ENCODE data around the gene SMAD7. TPM values are rescaled to one million over a fixed set of nuclear protein-coding genes. Genes with fewer than 3 reads are reported as not detected.

Gene SMAD7
- polyA plus RNA-seq, 1 donor, result 7.4 TPM

DNA sequence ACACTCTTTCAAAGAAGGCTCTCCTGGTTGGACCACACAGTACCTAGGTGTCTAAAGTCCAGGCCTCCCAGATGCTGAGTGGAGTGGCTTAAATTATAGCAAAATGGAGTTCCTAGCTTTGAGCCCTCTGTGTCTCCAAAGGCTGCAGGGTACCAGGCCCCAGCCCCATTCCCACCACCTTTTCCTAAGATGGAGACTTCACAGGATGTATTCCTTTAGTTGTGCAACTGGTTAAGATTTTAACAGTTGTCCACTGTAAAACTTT lies 4.9 kb downstream of the SMAD7 start:
- no peak for DNase-seq (ENCODE audit: low read depth)

- no peak for DNase-seq (ENCODE audit: low read depth)
These were observed 6.1 kb downstream of the SMAD7 start for GRCh38 chr18:48944634-48945033.

DNA sequence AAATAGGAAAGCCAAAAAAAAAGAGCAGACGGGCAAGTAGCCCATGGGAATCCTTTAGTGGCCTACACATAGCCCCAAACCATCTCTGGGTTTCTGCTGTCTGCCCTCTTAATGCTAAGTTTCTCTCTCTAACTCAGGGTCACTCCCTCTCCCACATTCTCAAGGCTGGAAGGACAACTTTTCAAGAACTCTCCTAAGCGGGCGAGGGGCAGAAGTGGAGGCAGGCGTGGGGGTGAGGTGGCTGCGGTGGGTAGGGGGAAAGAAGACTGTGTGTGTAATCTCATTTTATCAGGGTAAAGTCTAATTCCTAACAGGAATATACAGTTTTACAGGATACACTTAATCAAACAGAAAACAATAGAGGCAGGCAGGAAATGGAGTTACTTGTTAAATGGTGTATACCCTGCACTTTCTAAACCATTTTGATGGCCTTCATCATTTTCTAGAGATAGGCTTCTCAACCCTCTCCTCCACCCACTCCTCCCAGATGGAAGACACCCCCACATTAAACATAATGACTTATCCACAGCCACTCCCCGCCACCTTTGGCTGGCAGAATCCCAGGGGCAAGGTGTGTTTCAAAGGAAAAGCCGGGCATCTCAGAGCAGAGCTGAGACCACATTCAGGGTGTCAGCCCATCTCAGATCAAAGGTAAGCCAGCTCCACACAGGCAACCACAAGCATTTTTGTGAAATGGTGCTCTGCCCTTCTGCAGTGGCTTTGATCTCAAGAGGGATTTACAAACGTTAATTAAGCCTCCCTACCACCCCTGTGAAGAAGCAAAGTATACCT lies 6.8 kb downstream of the SMAD7 start:
- no peak for DNase-seq (ENCODE audit: low read depth)

- DNase-seq (ENCODE audit: low read depth), result no peak
These were observed 7.4 kb downstream of the SMAD7 start for GRCh38 chr18:48943333-48943732.

DNA sequence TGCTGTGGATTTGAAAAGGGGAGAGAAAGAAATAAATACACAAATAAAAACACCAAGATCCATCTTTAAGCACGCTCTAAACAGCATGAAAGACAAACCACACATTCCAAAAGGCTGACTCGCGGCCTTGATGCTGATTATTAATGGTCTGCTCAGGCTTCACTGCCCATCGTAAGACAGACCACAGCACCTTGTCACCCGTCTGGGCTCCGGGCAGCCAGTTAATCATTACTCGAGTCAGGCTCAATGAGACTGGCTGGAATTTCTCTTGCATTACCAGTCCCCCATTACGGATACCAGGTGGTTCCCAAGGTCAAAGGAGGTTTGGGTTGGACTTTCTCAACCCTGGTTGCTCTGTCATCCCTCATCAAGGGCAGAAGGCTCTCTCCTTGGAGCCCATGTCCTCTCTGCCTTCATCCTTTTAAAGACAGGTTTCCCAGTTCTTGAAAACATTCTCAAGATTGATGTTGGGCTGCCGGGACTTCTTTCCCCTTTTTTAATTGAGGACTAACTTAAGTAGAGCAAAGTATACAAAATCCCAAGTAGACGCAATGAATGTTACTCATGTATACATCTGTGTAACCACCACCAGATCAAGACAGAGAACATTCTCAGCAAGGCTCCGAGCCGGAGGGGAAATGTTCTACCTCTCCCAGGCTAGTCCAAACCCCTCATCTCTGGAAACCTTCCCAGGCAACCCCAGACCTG lies 8.1 kb downstream of the SMAD7 start:
- DNase-seq (ENCODE audit: low read depth), result no peak

DNA sequence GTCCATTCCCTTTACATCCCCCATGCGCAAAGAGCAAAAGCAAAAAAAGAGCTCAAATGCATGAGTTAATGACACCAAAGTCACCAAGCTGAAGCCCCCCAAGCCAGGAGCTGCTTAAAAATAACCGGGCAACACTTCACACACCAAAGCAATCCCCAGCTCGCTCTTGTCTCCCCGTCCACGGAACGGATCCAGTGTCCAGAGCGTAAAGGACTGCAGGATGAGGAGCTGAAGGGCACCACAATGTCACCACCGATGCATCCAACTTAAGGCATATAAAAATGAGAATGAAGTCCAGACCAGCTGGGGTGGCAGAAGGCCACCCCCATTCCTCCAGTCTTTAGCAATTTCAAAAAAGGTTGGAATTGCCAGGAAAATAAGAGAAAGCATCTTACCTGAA lies 8.7 kb downstream of the SMAD7 start:
- DNase-seq (ENCODE audit: low read depth), result no peak

DNA sequence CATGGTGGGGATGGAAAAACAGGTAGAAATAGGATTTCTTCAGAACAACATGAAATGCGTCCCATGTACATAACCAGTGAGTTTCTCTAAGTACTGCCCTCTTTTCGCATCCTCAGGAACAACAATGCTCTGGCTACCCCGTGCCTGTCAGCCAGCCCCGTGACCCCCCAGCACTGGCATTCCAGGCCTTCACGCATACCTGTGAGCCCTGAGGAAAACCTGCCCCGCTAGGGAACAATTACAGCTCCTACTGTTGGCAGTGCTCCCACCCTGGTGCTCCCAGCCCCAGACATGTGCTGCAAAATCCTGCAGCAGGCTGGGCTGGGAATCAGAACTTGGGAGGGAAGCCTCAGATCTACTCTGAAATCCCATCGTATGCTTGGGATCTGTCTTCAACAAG lies 9.1 kb downstream of the SMAD7 start:
- no peak for DNase-seq (ENCODE audit: low read depth)

GRCh38 chr18:48940854-48941611 lies 9.7 kb downstream of the SMAD7 start:
- no peak for DNase-seq (ENCODE audit: low read depth)

- DNase-seq (ENCODE audit: low read depth), result no peak
These were observed 11.3 kb downstream of the SMAD7 start for GRCh38 chr18:48939205-48940097.

DNA sequence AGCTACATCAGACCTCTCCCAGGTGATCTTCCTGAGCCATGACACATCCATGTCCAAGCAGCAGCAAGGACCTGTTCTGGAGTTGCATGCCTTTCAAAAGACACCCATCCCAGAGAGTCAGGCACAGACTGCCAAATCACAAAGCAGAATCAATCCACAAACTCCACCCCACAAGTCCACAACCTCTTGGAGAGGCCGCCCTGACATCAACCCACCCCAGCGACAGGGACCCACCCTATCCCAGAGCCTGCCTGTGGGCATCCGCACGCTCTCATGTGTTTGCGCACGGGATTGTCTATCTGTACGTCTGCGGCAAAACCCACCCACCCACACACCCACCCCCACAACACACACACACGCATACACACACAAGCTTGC lies 11.9 kb downstream of the SMAD7 start:
- DNase-seq (ENCODE audit: low read depth), result no peak

DNA sequence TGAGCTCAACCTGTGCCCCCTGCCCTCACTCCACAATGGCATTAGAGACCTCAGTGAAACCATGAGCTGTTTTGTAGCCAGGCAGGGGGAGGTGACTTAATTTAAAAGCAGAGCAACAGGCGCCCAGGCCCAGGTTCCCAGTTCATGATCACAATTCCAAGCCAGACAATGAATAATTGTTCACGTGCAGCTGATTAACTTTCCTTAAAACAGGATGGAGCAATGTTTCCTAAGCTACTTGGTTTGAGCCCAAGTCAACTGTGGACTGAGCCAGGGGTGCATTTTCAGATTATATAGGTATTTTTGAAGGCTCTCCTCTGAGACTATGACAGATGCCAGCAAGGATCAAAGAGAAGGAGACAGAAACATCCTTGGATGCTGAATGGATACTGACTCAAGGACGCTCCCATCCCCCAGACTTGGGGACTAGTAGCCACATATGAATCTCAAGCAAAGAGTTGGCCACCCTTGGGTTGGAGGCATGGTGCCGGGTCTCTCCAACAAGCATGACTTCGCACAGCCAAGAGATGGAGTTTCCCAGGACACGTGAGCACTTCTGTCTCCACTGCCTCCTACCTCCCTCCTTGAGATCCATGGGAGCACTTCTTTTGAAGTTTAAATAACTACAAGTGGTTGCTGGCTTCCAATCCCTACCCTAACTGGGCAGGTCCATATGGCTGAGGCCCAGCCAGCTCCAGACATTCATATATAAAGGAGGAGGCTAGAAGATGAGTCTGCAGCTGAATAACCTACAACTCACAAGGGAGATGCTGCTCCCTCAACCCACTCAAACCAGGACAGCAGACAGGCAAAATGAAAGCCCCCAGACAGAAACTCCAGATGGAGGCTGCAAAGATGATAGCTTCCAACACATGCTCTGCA lies 12.7 kb downstream of the SMAD7 start:
- DNase-seq (ENCODE audit: low read depth), result no peak

GRCh38 chr18:48935433-48935774 lies 15.4 kb downstream of the SMAD7 start:
- no peak for DNase-seq (ENCODE audit: low read depth)

DNA sequence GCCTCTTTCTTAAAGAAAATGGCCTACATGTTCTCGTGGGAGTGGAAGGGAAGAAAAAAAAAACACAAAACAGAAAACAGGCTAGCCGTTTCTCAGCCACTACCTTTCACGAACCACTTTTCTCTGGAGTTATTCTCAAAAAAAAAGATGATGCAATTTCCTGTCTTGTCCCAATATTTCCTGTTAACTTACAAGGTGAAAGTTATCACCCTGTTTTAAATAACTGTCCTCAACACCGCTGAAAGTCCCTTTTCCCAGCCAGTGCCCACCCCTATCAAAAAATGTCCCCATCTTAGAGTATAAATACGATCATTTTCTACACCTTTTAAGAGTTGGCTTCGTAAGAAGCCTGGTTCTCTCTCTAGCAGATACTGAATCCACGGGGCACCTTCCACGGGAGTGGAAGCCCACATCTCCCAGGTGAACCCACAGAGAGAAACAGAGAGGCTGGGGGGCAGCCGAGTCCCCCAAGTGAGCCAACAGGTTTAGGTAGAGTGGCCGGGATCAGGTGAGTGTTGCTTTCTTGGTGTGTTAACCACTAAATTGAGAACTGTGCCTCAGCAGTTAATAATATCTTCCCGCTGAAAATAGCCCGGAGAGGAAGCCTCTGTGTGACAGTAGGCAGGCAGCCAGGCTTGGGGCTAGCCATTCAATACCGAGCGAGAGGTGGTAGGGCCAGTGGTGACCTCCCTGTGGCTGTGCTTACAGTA lies 15.9 kb downstream of the SMAD7 start:
- DNase-seq (ENCODE audit: low read depth), result no peak

DNA sequence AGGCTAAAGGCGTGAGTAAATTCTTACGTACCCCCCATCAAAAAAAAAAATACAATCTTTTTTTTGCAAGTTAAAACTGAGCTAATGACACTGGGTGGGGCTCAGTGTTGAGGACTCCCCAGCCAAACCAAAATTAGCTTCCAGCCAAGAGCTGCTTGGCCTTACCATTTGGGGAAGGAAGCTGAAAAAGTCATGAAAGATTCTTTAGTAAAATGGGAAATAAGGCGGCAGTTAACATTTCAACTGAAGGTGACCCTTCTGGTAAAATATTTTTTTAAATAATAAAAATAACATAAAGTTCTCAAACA lies 16.4 kb downstream of the SMAD7 start:
- DNase-seq (ENCODE audit: low read depth), result no peak

- no peak for DNase-seq (ENCODE audit: low read depth)
These were observed 17.0 kb downstream of the SMAD7 start for GRCh38 chr18:48933578-48934414.

DNA sequence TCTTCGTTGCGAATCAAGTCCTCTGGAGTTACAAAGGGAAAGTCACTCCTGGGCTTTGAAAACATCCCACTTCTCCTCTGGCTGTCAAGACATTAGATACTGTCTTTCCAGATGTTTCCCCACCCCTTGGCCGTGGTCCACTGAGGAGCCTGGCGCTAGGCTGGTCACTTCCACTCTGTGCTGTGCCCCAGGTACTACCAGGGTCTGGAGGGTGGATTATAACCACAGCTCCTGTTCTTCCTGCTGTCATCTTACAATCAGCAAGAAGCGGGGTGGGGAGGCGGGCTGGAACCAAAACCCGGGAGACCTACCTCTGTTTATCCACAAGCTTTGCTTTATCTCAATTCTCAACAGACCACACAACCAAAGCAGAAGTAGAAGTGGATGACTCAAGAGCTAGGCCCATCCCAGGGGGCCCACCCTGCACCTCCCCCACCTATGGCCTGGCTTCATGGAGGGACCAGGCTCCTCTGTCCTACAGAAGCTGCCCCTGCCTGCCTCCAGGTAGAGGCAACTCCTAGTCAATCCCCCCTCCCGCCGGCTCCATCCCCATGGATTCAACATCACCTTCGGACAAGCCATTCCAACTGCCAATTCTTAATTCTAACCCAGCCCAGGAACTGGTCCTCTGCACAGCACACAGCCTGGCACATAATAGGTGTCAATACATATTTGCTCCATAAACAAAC lies 17.8 kb downstream of the SMAD7 start:
- no peak for DNase-seq (ENCODE audit: low read depth)

GRCh38 chr18:48932462-48932818 lies 18.3 kb downstream of the SMAD7 start:
- no peak for DNase-seq (ENCODE audit: low read depth)

DNA sequence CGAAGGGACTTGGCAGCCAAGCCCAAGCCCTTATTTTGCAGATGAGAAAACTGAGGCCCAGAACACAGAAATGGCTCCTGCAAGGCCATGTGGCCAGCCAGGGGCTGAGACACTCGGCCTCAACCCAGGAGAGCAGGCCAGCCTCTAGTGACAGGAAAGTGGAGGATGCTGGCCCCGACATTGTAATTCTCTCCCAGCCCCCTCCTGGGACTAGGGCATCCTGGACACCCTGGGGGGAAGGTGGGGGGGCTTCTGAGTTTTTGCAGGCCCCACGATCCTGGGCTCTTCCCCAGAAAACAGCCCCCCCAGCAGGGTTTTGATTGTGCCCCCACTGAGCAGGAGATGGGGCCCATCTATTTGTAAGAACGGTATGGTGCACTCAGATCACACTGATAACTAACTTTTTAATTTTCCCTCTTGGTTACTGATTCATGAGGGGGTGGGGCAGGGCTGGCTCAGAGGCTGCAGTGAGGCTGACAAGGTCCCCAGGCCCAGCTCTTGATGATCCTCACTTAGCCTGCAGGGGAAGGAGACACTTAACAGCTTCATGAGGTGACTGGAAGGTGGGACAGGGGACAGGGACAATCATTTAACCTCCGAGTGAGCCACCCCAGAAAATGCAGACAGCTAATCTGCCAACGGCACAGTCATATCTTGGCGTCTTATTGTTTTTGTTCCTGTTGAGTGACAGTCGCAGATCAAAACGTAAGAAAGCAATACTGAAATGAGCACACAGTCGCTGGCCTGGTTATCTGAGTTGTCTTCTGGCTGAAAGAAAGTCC lies 18.9 kb downstream of the SMAD7 start:
- DNase-seq (ENCODE audit: low read depth), result no peak

All from forelimb muscle (tissue), 1 donor.